Measurements from ENCODE around the gene CCDC149. TPM values are rescaled to one million over a fixed set of nuclear protein-coding genes. Genes with fewer than 3 reads are reported as not detected.

The CCDC149 gene
- total RNA-seq, 1 experiment from 2014 or later = 0.95 TPM

DNA sequence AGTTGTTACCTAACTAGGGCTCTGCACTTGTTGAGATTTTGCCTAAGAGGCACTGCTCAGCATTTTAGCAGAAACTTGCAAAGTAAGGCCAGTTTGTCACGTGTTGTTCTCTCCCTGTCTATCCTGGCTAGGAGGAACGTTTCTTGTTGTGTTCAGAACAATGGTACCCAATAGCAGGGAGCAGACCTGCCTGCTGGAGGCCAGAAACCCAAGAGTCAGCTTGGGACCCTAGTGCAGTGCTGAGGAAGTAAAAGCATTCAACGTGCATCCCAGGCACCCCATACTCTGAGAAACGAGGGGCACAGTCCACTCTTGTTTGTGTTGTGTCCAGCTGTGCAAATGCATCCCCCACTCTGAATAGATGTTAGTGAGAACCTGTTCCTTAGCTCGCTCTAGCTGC is 75.1 kb downstream of the CCDC149 start:
- no peaks in the 10 kb centered on the region for H3K9me3 Mint-ChIP-seq (ENCODE audit: unreplicated experiment)
- Histone ChIP-seq H3K9me3 (no peaks in the 10 kb centered on the region; the same call in 1 of the 2 replicates), H3K36me3 (ENCODE audit: control insufficient read depth, insufficient read depth, low read length) (no peaks in the 10 kb centered on the region), H3K27me3 (replicated peaks; ENCODE audit: control insufficient read depth, insufficient read depth, low read length) (no peaks in the 10 kb centered on the region), H3K4me3 (ENCODE audit: low read depth, low read length) (no peak overlapping the region), H3K4me1 (no peaks in the 10 kb centered on the region)
- intact Hi-C loops (cut with micrococcal nuclease; ENCODE audit: unreplicated experiment) = no loop called here
- H3K4me1 Mint-ChIP-seq (ENCODE audit: low read depth, unreplicated experiment) = no peaks in the 10 kb centered on the region
- no peak overlapping the region for H3K27ac Mint-ChIP-seq (ENCODE audit: unreplicated experiment)
- BruUV-seq (replicated peaks) = no TSS peak
- H3K4me3 Mint-ChIP-seq (ENCODE audit: unreplicated experiment) = no peak overlapping the region
- no peaks in the 10 kb centered on the region for H3K36me3 Mint-ChIP-seq (ENCODE audit: insufficient read depth, unreplicated experiment)
- DNase-seq = no peak
- ChIA-PET POLR2A (no interaction called here), CTCF (no interaction called here)
- TF ChIP-seq, protein P1, sequence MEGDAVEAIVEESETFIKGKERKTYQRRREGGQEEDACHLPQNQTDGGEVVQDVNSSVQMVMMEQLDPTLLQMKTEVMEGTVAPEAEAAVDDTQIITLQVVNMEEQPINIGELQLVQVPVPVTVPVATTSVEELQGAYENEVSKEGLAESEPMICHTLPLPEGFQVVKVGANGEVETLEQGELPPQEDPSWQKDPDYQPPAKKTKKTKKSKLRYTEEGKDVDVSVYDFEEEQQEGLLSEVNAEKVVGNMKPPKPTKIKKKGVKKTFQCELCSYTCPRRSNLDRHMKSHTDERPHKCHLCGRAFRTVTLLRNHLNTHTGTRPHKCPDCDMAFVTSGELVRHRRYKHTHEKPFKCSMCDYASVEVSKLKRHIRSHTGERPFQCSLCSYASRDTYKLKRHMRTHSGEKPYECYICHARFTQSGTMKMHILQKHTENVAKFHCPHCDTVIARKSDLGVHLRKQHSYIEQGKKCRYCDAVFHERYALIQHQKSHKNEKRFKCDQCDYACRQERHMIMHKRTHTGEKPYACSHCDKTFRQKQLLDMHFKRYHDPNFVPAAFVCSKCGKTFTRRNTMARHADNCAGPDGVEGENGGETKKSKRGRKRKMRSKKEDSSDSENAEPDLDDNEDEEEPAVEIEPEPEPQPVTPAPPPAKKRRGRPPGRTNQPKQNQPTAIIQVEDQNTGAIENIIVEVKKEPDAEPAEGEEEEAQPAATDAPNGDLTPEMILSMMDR (IDR thresholded peaks at IDR 0.05; ENCODE audit: insufficient read depth in 1 of 2, low read depth in 1 of 2, low read length in 1 of 2, severe bottlenecking in 1 of 2, unreplicated experiment in 1 of 2) = no peak
- no peaks in the 10 kb centered on the region for H3K27me3 Mint-ChIP-seq (ENCODE audit: insufficient read depth, unreplicated experiment)

DNA sequence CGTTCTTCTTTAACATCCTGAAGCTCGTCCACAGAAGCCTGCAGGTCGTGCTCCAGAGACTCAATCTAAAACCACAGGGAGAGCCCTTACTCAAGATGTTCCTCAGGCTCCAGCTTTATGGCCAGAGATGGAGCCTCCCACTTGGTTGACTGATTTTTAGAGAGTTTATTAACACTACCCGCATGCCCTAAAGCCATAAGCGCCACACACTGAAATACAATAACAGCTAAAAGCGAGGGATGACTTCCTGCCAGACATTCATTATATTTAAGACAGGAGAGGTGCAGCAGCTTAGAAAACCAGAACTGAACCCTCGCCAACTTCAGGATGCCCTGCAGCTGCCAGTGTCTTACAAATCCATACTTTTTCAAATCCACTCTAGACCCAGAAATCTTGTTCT is 75.5 kb downstream of the CCDC149 start:
- H3K9me3 ChIP-seq = no peaks in the 10 kb centered on the region; the same call in 1 of the 2 replicates
- no peaks in the 10 kb centered on the region for H3K27me3 ChIP-seq (replicated peaks; ENCODE audit: control insufficient read depth, insufficient read depth, low read length)
- no peaks in the 10 kb centered on the region for H3K9me3 Mint-ChIP-seq (ENCODE audit: unreplicated experiment)
- intact Hi-C loops (cut with micrococcal nuclease; ENCODE audit: unreplicated experiment) = no loop called here
- no peaks in the 10 kb centered on the region for H3K36me3 ChIP-seq (ENCODE audit: control insufficient read depth, insufficient read depth, low read length)
- H3K4me1 Mint-ChIP-seq (ENCODE audit: low read depth, unreplicated experiment) = no peaks in the 10 kb centered on the region
- no peaks in the 10 kb centered on the region for H3K4me1 ChIP-seq
- TF ChIP-seq, protein P1 (IDR thresholded peaks at IDR 0.05; ENCODE audit: insufficient read depth in 1 of 2, low read depth in 1 of 2, low read length in 1 of 2, severe bottlenecking in 1 of 2, unreplicated experiment in 1 of 2) = no peak
- H3K4me3 ChIP-seq (ENCODE audit: low read depth, low read length) = no peak overlapping the region
- no TSS peak for BruUV-seq (replicated peaks)
- H3K4me3 Mint-ChIP-seq (ENCODE audit: unreplicated experiment) = no peak overlapping the region
- CTCF ChIA-PET = no interaction called here
- H3K27ac Mint-ChIP-seq (ENCODE audit: unreplicated experiment) = no peak overlapping the region
- no peak for DNase-seq
- POLR2A ChIA-PET = no interaction called here
- H3K27me3 Mint-ChIP-seq (ENCODE audit: insufficient read depth, unreplicated experiment) = no peaks in the 10 kb centered on the region
- no peaks in the 10 kb centered on the region for H3K36me3 Mint-ChIP-seq (ENCODE audit: insufficient read depth, unreplicated experiment)

DNA sequence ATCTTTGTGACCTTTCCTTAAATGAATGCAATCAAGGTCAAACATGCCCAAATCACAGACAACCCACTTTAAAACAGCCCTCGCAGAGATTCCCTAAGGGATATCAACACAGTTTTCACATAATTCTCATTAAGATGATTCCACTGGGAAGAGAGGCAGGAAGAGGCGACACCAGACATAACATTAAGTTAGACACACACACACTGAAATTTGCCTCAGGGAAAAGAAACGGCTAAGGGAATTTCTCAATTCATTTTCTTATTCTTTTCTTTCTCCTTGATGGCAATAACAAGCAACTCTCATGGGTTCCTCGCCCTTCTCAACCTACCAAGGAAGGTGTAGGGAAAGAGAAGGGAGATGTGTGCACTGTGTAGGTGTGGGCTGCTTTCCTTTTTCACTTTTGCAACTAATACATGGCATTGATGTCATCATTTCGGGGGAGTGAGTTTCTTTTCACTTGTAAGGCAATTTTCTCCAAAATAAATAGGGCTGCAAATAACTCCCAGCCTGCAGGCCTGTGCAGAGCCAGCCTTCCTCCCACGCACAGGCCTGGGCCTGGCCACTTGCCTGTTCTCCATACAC is 76.1 kb downstream of the CCDC149 start:
- no peak for DNase-seq
- ChIA-PET CTCF (no interaction called here), POLR2A (no interaction called here)
- H3K9me3 ChIP-seq = no peaks in the 10 kb centered on the region; the same call in 1 of the 2 replicates
- BruUV-seq (replicated peaks) = no TSS peak
- no peak overlapping the region for H3K4me3 Mint-ChIP-seq (ENCODE audit: unreplicated experiment)
- no peaks in the 10 kb centered on the region for H3K4me1 ChIP-seq
- no peaks in the 10 kb centered on the region for H3K27me3 Mint-ChIP-seq (ENCODE audit: insufficient read depth, unreplicated experiment)
- no peaks in the 10 kb centered on the region for H3K36me3 ChIP-seq (ENCODE audit: control insufficient read depth, insufficient read depth, low read length)
- no peaks in the 10 kb centered on the region for H3K27me3 ChIP-seq (replicated peaks; ENCODE audit: control insufficient read depth, insufficient read depth, low read length)
- H3K4me1 Mint-ChIP-seq (ENCODE audit: low read depth, unreplicated experiment) = no peaks in the 10 kb centered on the region
- H3K9me3 Mint-ChIP-seq (ENCODE audit: unreplicated experiment) = no peaks in the 10 kb centered on the region
- H3K27ac Mint-ChIP-seq (ENCODE audit: unreplicated experiment) = no peak overlapping the region
- H3K36me3 Mint-ChIP-seq (ENCODE audit: insufficient read depth, unreplicated experiment) = no peaks in the 10 kb centered on the region
- intact Hi-C loops (cut with micrococcal nuclease; ENCODE audit: unreplicated experiment) = no loop called here
- TF ChIP-seq, protein P1 (IDR thresholded peaks at IDR 0.05; ENCODE audit: insufficient read depth in 1 of 2, low read depth in 1 of 2, low read length in 1 of 2, severe bottlenecking in 1 of 2, unreplicated experiment in 1 of 2) = no peak
- H3K4me3 ChIP-seq (ENCODE audit: low read depth, low read length) = no peak overlapping the region
